ENCODE measurements around the gene GNAS-AS1.

Gene GNAS-AS1

DNA sequence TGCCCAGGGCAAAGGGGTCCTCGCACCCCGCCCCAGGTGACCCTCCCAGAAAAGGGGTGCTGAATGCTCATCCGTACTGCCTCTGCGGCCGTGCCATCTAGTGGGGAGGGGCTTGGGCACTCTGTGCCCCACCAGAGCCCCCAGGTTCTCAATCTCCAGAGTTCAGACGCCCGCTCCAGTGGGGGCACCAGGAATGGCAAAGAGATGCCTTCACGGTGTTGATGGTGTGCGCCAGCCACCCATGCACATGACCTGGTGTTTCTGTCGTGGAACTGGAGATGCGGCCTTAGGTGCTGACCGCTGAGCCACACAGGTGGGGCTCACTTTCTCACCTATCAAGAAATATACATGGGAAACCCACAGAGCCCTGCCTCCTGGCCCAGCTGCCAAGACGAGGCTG, 30.8 kb downstream of the GNAS-AS1 start:
- no peaks in the 10 kb centered on the region for H3K36me3 ChIP-seq (ENCODE audit: low read length)
- no peak overlapping the region for H3K4me2 ChIP-seq (ENCODE audit: low read depth, low read length, poor library complexity, severe bottlenecking)
- H4K20me1 ChIP-seq (ENCODE audit: low read depth, low read length) = no peaks in the 10 kb centered on the region
- H2AFZ ChIP-seq (ENCODE audit: low read depth, low read length, severe bottlenecking) = no peak overlapping the region
- no peak overlapping the region for H3K4me3 ChIP-seq (ENCODE audit: insufficient read depth, low read length, poor library complexity, severe bottlenecking)
- H3K27me3 ChIP-seq (ENCODE audit: low read length) = no peaks in the 10 kb centered on the region
- no peaks in the 10 kb centered on the region for H3K9me3 ChIP-seq (ENCODE audit: insufficient read depth, low read length)
- H3K9ac ChIP-seq (ENCODE audit: low read length) = no peak overlapping the region
- H3K79me2 ChIP-seq (ENCODE audit: insufficient read depth, low read length) = no peaks in the 10 kb centered on the region
- no peaks in the 10 kb centered on the region for H3F3A ChIP-seq (ENCODE audit: insufficient read depth)
- TF ChIP-seq, protein P1, sequence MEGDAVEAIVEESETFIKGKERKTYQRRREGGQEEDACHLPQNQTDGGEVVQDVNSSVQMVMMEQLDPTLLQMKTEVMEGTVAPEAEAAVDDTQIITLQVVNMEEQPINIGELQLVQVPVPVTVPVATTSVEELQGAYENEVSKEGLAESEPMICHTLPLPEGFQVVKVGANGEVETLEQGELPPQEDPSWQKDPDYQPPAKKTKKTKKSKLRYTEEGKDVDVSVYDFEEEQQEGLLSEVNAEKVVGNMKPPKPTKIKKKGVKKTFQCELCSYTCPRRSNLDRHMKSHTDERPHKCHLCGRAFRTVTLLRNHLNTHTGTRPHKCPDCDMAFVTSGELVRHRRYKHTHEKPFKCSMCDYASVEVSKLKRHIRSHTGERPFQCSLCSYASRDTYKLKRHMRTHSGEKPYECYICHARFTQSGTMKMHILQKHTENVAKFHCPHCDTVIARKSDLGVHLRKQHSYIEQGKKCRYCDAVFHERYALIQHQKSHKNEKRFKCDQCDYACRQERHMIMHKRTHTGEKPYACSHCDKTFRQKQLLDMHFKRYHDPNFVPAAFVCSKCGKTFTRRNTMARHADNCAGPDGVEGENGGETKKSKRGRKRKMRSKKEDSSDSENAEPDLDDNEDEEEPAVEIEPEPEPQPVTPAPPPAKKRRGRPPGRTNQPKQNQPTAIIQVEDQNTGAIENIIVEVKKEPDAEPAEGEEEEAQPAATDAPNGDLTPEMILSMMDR (IDR thresholded peaks at IDR 0.05; ENCODE audit: insufficient read depth, low read length, poor library complexity, severe bottlenecking) = no peak
- TF ChIP-seq EZH2phosphoT487 (conservative IDR thresholded peaks at IDR 0.05; ENCODE audit: low read length) = no peak
- H3K27ac ChIP-seq (ENCODE audit: low read depth, low read length) = no peak overlapping the region
- no peaks in the 10 kb centered on the region for H3K9me2 ChIP-seq (replicated peaks; ENCODE audit: insufficient read depth, low read length)

DNA sequence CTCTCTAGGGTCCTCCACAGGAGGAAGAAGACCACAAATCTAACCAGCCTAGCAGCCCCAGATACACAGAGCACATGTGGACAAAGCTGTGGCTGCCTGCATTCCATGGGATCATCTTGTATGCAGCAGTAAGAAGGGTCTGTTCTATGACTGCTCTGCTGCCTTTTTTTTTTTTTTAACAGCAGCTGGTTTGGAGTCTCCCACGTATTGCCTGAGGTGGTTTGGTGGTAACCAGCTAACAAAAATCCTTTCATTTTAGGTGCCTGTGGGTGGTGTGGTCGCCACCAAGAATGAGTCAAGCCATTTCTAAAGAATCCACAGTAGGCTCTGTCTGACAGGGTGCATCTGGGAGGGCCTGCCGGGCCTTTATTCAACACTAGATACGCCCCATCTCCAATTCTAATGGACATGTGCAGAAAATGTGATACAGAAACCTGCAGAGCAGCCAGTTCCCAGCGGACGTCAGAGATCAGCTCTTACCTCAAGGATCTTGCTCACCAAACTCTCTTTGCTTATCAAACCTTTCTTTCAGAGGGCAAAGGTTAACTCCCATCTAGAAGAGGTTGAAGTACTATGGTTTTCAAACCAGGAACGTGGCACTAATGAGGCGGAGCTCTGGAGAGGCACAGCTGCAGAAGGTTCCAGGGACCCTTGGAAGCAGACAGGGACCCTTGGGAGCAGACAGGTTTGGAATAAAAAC, 32.0 kb downstream of the GNAS-AS1 start:
- Histone ChIP-seq H3K4me2 (ENCODE audit: low read depth, low read length, poor library complexity, severe bottlenecking) (no peak overlapping the region), H3K36me3 (ENCODE audit: low read length) (no peaks in the 10 kb centered on the region), H3F3A (ENCODE audit: insufficient read depth) (no peaks in the 10 kb centered on the region), H3K27ac (ENCODE audit: low read depth, low read length) (no peak overlapping the region), H3K9me2 (replicated peaks; ENCODE audit: insufficient read depth, low read length) (no peaks in the 10 kb centered on the region), H4K20me1 (ENCODE audit: low read depth, low read length) (no peaks in the 10 kb centered on the region), H3K27me3 (ENCODE audit: low read length) (no peaks in the 10 kb centered on the region), H3K9ac (ENCODE audit: low read length) (no peak overlapping the region), H3K79me2 (ENCODE audit: insufficient read depth, low read length) (no peaks in the 10 kb centered on the region), H2AFZ (ENCODE audit: low read depth, low read length, severe bottlenecking) (no peak overlapping the region), H3K9me3 (ENCODE audit: insufficient read depth, low read length) (no peaks in the 10 kb centered on the region), H3K4me3 (ENCODE audit: insufficient read depth, low read length, poor library complexity, severe bottlenecking) (no peak overlapping the region)
- no peak for TF ChIP-seq EZH2phosphoT487 (conservative IDR thresholded peaks at IDR 0.05; ENCODE audit: low read length)
- TF ChIP-seq, protein P1 (IDR thresholded peaks at IDR 0.05; ENCODE audit: insufficient read depth, low read length, poor library complexity, severe bottlenecking) = no peak

DNA sequence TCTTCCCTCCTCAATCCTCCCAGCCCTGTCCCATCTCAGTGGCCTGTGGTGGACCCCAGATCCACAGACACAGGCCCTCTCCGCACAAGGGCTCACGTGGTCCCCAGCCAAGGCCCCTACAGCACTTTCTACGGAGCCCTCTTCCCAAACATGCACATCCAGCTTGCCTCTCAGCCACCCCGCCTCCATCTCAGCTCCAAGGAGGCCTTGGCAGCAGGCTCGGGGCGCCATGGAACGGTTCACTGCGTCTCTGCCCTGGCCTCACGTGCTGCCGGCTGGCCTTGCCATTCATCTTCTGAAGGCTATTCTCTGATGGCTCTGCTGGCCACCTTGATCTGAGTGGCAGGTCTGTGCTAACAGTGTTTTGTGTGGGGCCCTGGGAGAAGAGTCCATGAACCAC, 33.0 kb downstream of the GNAS-AS1 start:
- no peak overlapping the region for H3K9ac ChIP-seq (ENCODE audit: low read length)
- no peaks in the 10 kb centered on the region for H3K9me3 ChIP-seq (ENCODE audit: insufficient read depth, low read length)
- no peaks in the 10 kb centered on the region for H3K27me3 ChIP-seq (ENCODE audit: low read length)
- H4K20me1 ChIP-seq (ENCODE audit: low read depth, low read length) = no peaks in the 10 kb centered on the region
- H3K36me3 ChIP-seq (ENCODE audit: low read length) = no peaks in the 10 kb centered on the region
- no peak overlapping the region for H3K4me2 ChIP-seq (ENCODE audit: low read depth, low read length, poor library complexity, severe bottlenecking)
- no peaks in the 10 kb centered on the region for H3K9me2 ChIP-seq (replicated peaks; ENCODE audit: insufficient read depth, low read length)
- no peaks in the 10 kb centered on the region for H3K79me2 ChIP-seq (ENCODE audit: insufficient read depth, low read length)
- no peak overlapping the region for H3K4me3 ChIP-seq (ENCODE audit: insufficient read depth, low read length, poor library complexity, severe bottlenecking)
- H3K27ac ChIP-seq (ENCODE audit: low read depth, low read length) = no peak overlapping the region
- TF ChIP-seq, protein P1 (IDR thresholded peaks at IDR 0.05; ENCODE audit: insufficient read depth, low read length, poor library complexity, severe bottlenecking) = no peak
- no peak for TF ChIP-seq EZH2phosphoT487 (conservative IDR thresholded peaks at IDR 0.05; ENCODE audit: low read length)
- H2AFZ ChIP-seq (ENCODE audit: low read depth, low read length, severe bottlenecking) = no peak overlapping the region
- H3F3A ChIP-seq (ENCODE audit: insufficient read depth) = no peaks in the 10 kb centered on the region

Measured in SU-DHL-6 (cell line).